Measurements from ENCODE around the gene DUSP7. TPM values are rescaled to one million over a fixed set of nuclear protein-coding genes. Genes with fewer than 3 reads are reported as not detected.

DUSP7 gene
- total RNA-seq, 2 experiments from 2014 or later, result 4.8 to 5.2 TPM

DNA sequence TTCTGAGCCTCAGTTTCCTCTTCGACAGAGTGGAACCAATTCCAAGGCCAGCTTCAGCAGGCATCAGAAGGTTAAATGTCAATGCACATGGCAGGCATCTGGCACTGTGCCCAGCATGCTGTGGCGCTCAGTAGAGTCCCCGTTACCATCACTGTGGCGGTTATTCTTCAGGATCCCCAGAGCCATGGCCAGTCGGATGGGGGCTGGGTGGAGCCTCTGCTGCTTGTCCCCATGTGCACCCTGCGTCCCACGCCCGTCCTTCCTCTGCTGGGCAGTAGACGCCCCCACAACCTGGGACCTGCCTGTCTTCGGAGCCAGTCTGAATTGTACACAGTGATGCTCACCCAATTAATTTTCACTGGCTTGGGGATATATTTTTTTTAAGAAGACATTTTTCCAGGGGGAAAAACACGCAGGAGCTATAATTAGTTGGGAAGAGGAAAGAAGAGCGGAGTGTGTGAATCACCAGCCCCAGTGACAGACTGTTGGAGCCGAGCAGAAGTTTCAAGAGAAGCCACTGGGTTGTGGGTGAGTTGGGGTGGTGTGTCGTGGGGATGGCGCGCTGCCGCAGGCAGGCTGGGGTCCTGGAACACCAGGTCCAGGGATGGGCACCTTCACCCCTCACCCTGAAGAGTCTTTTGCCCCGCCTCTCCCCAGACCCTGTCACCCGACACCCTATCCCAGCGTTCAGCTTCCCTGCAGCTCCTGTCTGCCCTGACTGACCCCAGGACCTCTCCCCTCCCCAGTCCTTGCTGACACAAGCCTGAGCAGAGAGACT, 33.9 kb downstream of the DUSP7 start:
- no peak overlapping the region for H3K27ac ChIP-seq (ENCODE audit: low read depth in 1 of 2, low read length in 2 of 2)
- H3K9me3 ChIP-seq (ENCODE audit: control insufficient read depth in 1 of 2, insufficient read depth in 1 of 2, low read length in 2 of 2), result no peaks in the 10 kb centered on the region
- no peak overlapping the region for H3K4me3 Mint-ChIP-seq
- H3K27me3 Mint-ChIP-seq, result no peaks in the 10 kb centered on the region
- no peaks in the 10 kb centered on the region for H3K36me3 ChIP-seq (ENCODE audit: insufficient read depth, low read length)
- ATAC-seq (ENCODE audit: poor library complexity) (no peak), DNase-seq (no peak)
- CTCF ChIA-PET, result no interaction called here
- intact Hi-C loops (cut with DNase I, micrococcal nuclease), result no loop called here
- no peaks in the 10 kb centered on the region for H3K9me3 Mint-ChIP-seq
- POLR2A ChIA-PET, result no interaction called here
- H3K4me1 Mint-ChIP-seq (ENCODE audit: low read depth), result no peaks in the 10 kb centered on the region
- no peaks in the 10 kb centered on the region for H3K27me3 ChIP-seq (ENCODE audit: control insufficient read depth in 1 of 2, insufficient read depth in 2 of 2, low read length in 2 of 2)
- TF ChIP-seq, protein P1, sequence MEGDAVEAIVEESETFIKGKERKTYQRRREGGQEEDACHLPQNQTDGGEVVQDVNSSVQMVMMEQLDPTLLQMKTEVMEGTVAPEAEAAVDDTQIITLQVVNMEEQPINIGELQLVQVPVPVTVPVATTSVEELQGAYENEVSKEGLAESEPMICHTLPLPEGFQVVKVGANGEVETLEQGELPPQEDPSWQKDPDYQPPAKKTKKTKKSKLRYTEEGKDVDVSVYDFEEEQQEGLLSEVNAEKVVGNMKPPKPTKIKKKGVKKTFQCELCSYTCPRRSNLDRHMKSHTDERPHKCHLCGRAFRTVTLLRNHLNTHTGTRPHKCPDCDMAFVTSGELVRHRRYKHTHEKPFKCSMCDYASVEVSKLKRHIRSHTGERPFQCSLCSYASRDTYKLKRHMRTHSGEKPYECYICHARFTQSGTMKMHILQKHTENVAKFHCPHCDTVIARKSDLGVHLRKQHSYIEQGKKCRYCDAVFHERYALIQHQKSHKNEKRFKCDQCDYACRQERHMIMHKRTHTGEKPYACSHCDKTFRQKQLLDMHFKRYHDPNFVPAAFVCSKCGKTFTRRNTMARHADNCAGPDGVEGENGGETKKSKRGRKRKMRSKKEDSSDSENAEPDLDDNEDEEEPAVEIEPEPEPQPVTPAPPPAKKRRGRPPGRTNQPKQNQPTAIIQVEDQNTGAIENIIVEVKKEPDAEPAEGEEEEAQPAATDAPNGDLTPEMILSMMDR (IDR thresholded peaks at IDR 0.05), result no peak
- H3K4me1 ChIP-seq (ENCODE audit: insufficient read depth, low read length), result peaks cover 4% of the 10 kb centered on the region
- H3K4me3 ChIP-seq (ENCODE audit: low read length), result no peak overlapping the region
- no peak overlapping the region for H3K27ac Mint-ChIP-seq
- no peaks in the 10 kb centered on the region for H3K36me3 Mint-ChIP-seq (ENCODE audit: low read depth)

DNA sequence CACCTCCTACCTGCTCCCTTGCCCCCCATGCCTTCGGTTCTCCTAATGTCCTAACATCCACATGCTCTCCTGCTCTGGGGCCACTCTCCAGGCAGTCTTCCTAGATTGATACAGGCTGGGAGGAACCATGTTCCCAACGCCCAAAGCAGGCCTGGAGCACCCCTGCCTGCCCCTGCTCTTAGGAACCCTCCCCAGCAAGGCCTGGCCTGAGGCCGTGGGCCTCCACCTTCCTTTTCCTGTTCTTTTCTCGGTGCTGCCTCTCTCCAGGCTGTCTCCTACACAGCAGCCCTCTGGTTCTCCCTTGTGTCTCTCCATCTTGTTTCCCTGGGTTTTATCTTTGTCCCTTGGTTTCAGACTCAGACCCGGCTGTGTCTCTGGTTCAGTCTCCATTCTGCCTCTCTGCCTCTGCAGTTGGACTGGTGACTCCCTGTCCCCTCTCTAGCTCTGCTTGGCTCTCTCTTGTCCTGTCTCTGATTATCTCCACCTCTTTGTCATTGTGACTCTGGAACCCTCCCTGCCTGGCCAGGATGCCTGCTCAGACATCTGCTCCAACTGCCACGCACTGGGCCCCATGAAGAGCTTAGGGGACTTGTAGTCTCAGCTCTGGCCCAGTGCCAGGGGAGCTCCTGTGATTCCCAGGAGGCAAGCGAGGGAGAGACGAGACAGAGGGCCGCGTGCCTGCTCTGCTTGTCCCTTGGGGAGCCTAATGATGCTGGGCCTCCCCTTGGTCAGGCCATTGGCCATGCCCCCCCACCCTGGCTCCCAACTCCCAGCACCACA, 34.7 kb downstream of the DUSP7 start:
- no peaks in the 10 kb centered on the region for H3K27me3 Mint-ChIP-seq
- H3K27me3 ChIP-seq (ENCODE audit: control insufficient read depth in 1 of 2, insufficient read depth in 2 of 2, low read length in 2 of 2), result no peaks in the 10 kb centered on the region
- no peaks in the 10 kb centered on the region for H3K9me3 Mint-ChIP-seq
- POLR2A ChIA-PET, result no interaction called here
- H3K4me3 ChIP-seq (ENCODE audit: low read length), result no peak overlapping the region
- no peak overlapping the region for H3K4me3 Mint-ChIP-seq
- no peaks in the 10 kb centered on the region for H3K36me3 ChIP-seq (ENCODE audit: insufficient read depth, low read length)
- no peak overlapping the region for H3K27ac ChIP-seq (ENCODE audit: low read depth in 1 of 2, low read length in 2 of 2)
- CTCF ChIA-PET, result no interaction called here
- H3K4me1 ChIP-seq (ENCODE audit: insufficient read depth, low read length), result peaks cover 4% of the 10 kb centered on the region
- no peaks in the 10 kb centered on the region for H3K36me3 Mint-ChIP-seq (ENCODE audit: low read depth)
- H3K9me3 ChIP-seq (ENCODE audit: control insufficient read depth in 1 of 2, insufficient read depth in 1 of 2, low read length in 2 of 2), result no peaks in the 10 kb centered on the region
- no peaks in the 10 kb centered on the region for H3K4me1 Mint-ChIP-seq (ENCODE audit: low read depth)
- ATAC-seq (ENCODE audit: poor library complexity), result no peak
- H3K27ac Mint-ChIP-seq, result no peak overlapping the region
- DNase-seq, result no peak
- TF ChIP-seq, protein P1 (IDR thresholded peaks at IDR 0.05), result no peak
- intact Hi-C loops (cut with DNase I, micrococcal nuclease), result no loop called here

DNA sequence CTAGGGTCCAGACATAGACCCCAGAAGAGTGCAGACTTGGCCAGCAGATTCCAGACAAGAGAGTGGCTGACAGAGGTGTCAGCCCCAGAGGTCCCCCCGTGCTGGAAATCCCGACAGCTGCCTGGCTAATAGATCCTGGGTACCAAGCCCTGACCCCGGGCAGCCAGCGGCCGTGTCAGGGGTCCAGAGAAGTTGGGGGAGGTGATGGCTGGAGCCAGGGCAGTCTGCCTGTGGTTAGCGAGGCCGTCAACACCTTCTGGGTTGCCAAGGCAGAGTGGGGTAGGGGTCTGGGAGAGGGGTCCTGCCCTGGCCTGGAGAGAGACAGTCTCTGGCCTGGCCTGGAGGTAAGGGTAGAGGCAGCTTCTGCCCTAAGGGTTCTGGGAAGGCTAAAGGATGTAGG, 35.6 kb downstream of the DUSP7 start:
- no peak overlapping the region for H3K27ac ChIP-seq (ENCODE audit: low read depth in 1 of 2, low read length in 2 of 2)
- Mint-ChIP-seq H3K27me3 (no peaks in the 10 kb centered on the region), H3K4me1 (ENCODE audit: low read depth) (no peaks in the 10 kb centered on the region), H3K36me3 (ENCODE audit: low read depth) (no peaks in the 10 kb centered on the region), H3K27ac (no peak overlapping the region), H3K4me3 (no peak overlapping the region), H3K9me3 (no peaks in the 10 kb centered on the region)
- no peaks in the 10 kb centered on the region for H3K36me3 ChIP-seq (ENCODE audit: insufficient read depth, low read length)
- no peak overlapping the region for H3K4me3 ChIP-seq (ENCODE audit: low read length)
- ATAC-seq (ENCODE audit: poor library complexity) (no peak), DNase-seq (no peak)
- ChIA-PET POLR2A (no interaction called here), CTCF (no interaction called here)
- peaks cover 4% of the 10 kb centered on the region for H3K4me1 ChIP-seq (ENCODE audit: insufficient read depth, low read length)
- H3K9me3 ChIP-seq (ENCODE audit: control insufficient read depth in 1 of 2, insufficient read depth in 1 of 2, low read length in 2 of 2), result no peaks in the 10 kb centered on the region
- no peaks in the 10 kb centered on the region for H3K27me3 ChIP-seq (ENCODE audit: control insufficient read depth in 1 of 2, insufficient read depth in 2 of 2, low read length in 2 of 2)
- intact Hi-C loops (cut with DNase I, micrococcal nuclease), result no loop called here
- TF ChIP-seq, protein P1 (IDR thresholded peaks at IDR 0.05), result no peak
